Natural killer cell (primary cell): Measurements from ENCODE around the gene MRFAP1. TPM values are rescaled to one million over a fixed set of nuclear protein-coding genes. Genes with fewer than 3 reads are reported as not detected.

Experiments used
- ATAC-seq, 3 donors: fragments of 150-1000 bp in 2 of 3; fragments of 200-7000 bp in 1 of 3; cut with Tn5 transposase; 1 replicate in 1 of 3; 2 replicates in 2 of 3; pipeline ENCODE4 v1.10.0; 2021; ENCODE audit warnings: mild to moderate bottlenecking in 2 of 3, moderate library complexity in 2 of 3
- DNase-seq, 2 donors: peaks; one replicate each; pipeline versions ENCODE4 v3.0.0 to v3.0.0-alpha.2; 2013 to 2021; ENCODE audit warnings: mixed read lengths in 1 of 2
- H3K27ac ChIP-seq: one replicate; pipeline ENCODE4 v1.5.1; 2013; ENCODE audit warnings: mild to moderate bottlenecking, low read length
- H3K27me3 ChIP-seq: one replicate; pipeline ENCODE4 v1.6.1; 2013; ENCODE audit warnings: low read length; ENCODE audit not compliant: control insufficient read depth, insufficient read depth
- H3K36me3 ChIP-seq: one replicate; pipeline ENCODE4 v1.6.1; 2013; ENCODE audit warnings: low read length; ENCODE audit not compliant: control insufficient read depth, insufficient read depth
- H3K4me1 ChIP-seq: one replicate; pipeline ENCODE4 v1.6.1; 2013; ENCODE audit warnings: low read length; ENCODE audit not compliant: control insufficient read depth, insufficient read depth
- H3K4me3 ChIP-seq: one replicate; pipeline ENCODE4 v1.5.1; 2013; ENCODE audit warnings: low read length
- H3K9me3 ChIP-seq: one replicate; pipeline ENCODE4 v1.6.1; 2013; ENCODE audit warnings: low read length; ENCODE audit not compliant: control insufficient read depth, insufficient read depth
- H3K27ac Mint-ChIP-seq, 2 donors: one replicate each; pipeline ENCODE4 v1.8.0; 2022; ENCODE audit warnings: mild to moderate bottlenecking in 2 of 2, mixed read lengths in 2 of 2, moderate library complexity in 1 of 2
- H3K27me3 Mint-ChIP-seq, 2 donors: one replicate each; pipeline ENCODE4 v1.8.0; 2022; ENCODE audit warnings: low read depth in 2 of 2, mixed read lengths in 2 of 2
- H3K36me3 Mint-ChIP-seq: one replicate; pipeline ENCODE4 v1.8.0; 2022; ENCODE audit warnings: mixed read lengths
- H3K4me1 Mint-ChIP-seq, 2 donors: one replicate each; pipeline ENCODE4 v1.8.0; 2022; ENCODE audit warnings: mixed read lengths in 2 of 2
- H3K4me3 Mint-ChIP-seq: one replicate; pipeline ENCODE4 v1.8.0; 2022; ENCODE audit warnings: mild to moderate bottlenecking, moderate library complexity, mixed read lengths
- H3K9me3 Mint-ChIP-seq, 2 donors: one replicate each; pipeline ENCODE4 v1.8.0; 2022; ENCODE audit warnings: mixed read lengths in 2 of 2
- WGBS: methylation state at CpG from one replicate; pipeline ENCODE4 v1.1.7; 2013; ENCODE audit warnings: missing lambda C conversion rate; ENCODE audit not compliant: insufficient coverage; 5-methylcytosine and 5-hydroxymethylcytosine counted together
- intact Hi-C: fragments of 100-400 bp; cut with micrococcal nuclease; formaldehyde crosslinking; loops from one replicate; pipeline ENCODE4 v1.14.2; 2022
- total RNA-seq, 4 donors: library from RNA; stranded (reverse); fragments of 120-200 nt in 1 of 4; gene quantifications; one replicate each; pipeline versions ENCODE4 v1.2.3 to v1.2.4, GENCODE V29; 2013 to 2022
- TF ChIP-seq, protein P1 (sequence below): fragments of 200-600 bp; IDR thresholded peaks from one replicate; pipeline ENCODE4 v1.8.0; 2022; ENCODE audit warnings: antibody characterized with exemption

Gene MRFAP1
- total RNA-seq, 3 donors from 2014 or later (not counting 1 experiment from before 2014, with no cell fraction given) = 105 to 146 (median 146) TPM

DNA sequence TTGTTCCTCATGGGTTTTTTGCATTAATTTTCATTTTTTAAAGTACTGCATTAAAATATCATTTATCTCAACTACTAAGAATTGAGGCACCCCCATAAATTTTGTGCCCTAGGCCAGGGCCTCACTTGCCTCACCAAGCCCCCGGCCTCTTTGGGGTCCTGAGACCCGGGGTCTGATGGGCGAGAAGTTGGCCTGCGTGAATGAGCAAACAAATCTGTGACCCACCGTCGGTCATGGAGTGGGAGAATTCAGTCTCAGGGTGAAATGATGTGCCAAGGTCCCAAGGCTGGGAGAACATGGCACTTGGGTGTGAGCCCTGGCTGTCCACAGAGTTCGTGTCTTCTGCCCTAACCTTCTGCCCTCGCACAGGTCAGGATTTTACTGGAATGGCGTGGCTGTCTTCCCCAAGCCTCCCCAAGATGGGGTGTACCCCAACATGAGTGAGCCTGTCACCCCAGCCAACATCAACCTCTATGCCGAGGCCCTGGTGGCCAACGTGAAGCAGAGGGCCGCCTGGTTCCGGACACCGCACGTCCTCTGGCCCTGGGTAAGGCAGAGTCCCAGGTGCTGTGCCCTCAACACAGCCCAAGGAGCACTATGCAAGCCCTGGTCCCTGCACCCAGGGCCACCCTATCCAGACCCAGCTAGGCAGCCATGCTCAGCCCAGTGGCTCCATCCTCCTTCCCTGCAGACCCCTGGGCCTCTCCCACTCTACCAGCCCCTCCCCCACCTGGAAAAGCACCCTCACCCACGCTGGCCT lies 47.5 kb upstream of the MRFAP1 start:
- Histone ChIP-seq H3K4me3 (no peak overlapping the region), H3K9me3 (no peaks in the 10 kb centered on the region), H3K27me3 (no peaks in the 10 kb centered on the region), H3K36me3 (peaks cover 52% of the 10 kb centered on the region), H3K27ac (no peak overlapping the region), H3K4me1 (no peaks in the 10 kb centered on the region)
- DNase-seq (no peak), ATAC-seq (no peak)
- TF ChIP-seq, protein P1, sequence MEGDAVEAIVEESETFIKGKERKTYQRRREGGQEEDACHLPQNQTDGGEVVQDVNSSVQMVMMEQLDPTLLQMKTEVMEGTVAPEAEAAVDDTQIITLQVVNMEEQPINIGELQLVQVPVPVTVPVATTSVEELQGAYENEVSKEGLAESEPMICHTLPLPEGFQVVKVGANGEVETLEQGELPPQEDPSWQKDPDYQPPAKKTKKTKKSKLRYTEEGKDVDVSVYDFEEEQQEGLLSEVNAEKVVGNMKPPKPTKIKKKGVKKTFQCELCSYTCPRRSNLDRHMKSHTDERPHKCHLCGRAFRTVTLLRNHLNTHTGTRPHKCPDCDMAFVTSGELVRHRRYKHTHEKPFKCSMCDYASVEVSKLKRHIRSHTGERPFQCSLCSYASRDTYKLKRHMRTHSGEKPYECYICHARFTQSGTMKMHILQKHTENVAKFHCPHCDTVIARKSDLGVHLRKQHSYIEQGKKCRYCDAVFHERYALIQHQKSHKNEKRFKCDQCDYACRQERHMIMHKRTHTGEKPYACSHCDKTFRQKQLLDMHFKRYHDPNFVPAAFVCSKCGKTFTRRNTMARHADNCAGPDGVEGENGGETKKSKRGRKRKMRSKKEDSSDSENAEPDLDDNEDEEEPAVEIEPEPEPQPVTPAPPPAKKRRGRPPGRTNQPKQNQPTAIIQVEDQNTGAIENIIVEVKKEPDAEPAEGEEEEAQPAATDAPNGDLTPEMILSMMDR = no peak
- H3K9me3 Mint-ChIP-seq = no peaks in the 10 kb centered on the region
- H3K36me3 Mint-ChIP-seq = no peaks in the 10 kb centered on the region
- H3K4me1 Mint-ChIP-seq = no peaks in the 10 kb centered on the region
- 97% methylated on average over 16 of the region's 16 CpGs for WGBS
- intact Hi-C loops = no loop called here
- no peaks in the 10 kb centered on the region for H3K27me3 Mint-ChIP-seq
- no peak overlapping the region for H3K27ac Mint-ChIP-seq
- H3K4me3 Mint-ChIP-seq = no peak overlapping the region

DNA sequence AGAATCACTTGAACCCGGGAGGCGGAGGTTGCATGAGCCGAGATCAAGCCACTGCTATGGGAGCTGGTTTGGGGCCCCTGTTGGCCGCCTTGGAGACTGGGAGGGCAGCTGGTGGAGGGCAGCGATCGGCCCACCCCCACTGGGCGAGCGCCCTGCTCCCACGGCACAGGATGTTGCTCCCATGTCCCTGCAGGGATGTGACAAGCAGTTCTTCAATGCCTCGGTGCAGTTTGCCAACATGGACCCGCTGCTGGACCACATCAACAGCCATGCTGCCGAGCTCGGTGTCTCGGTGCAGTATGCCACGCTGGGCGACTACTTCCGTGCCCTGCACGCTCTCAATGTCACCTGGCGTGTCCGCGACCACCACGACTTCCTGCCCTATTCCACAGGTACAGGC lies 46.1 kb upstream of the MRFAP1 start:
- no peaks in the 10 kb centered on the region for H3K36me3 Mint-ChIP-seq

DNA sequence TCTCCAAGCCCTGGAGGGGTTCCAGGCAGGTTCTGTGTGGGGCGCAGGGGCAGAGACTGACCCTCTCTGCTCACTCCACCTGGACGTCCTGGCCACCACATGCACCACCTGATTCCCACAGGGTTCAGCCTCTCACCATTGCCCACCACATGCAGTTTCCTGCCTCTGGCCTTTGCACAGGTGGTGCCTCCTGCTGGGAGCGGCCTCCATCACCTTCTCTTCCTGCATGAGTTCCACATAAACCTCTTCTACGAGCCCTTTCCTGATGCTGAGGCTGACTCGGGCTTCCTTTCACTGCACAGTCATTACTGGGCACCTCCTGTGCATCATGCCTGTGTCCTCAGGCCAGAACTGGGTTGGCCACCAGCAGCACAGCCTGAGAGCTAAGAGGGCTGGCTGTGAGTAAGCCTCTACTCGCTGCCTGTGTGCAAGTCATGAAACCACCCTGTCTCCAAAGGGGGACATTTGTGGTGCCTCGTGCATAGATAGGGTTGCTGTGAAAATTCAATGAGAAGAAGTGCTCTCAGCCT lies 45.6 kb upstream of the MRFAP1 start:
- no peak overlapping the region for H3K27ac ChIP-seq
- DNase-seq (no peak), ATAC-seq (no peak)
- intact Hi-C loops = no loop called here
- Mint-ChIP-seq H3K27ac (no peak overlapping the region), H3K27me3 (no peaks in the 10 kb centered on the region), H3K4me1 (no peaks in the 10 kb centered on the region), H3K4me3 (no peak overlapping the region), H3K9me3 (no peaks in the 10 kb centered on the region), H3K36me3 (no peaks in the 10 kb centered on the region)
- no peaks in the 10 kb centered on the region for H3K27me3 ChIP-seq
- TF ChIP-seq, protein P1 = no peak
- no peaks in the 10 kb centered on the region for H3K9me3 ChIP-seq
- 94% methylated on average over 7 of the region's 7 CpGs for WGBS
- H3K4me3 ChIP-seq = no peak overlapping the region
- H3K4me1 ChIP-seq = no peaks in the 10 kb centered on the region
- H3K36me3 ChIP-seq = peaks cover 46% of the 10 kb centered on the region

More for the DNA sequence above, 46.1 kb upstream of the MRFAP1 start:
- no peaks in the 10 kb centered on the region for H3K4me1 Mint-ChIP-seq
- TF ChIP-seq, protein P1 = no peak
- Histone ChIP-seq H3K27me3 (no peaks in the 10 kb centered on the region), H3K4me3 (no peak overlapping the region), H3K36me3 (peaks cover 51% of the 10 kb centered on the region), H3K9me3 (no peaks in the 10 kb centered on the region), H3K27ac (no peak overlapping the region), H3K4me1 (no peaks in the 10 kb centered on the region)
- H3K27ac Mint-ChIP-seq = no peak overlapping the region
- DNase-seq (no peak), ATAC-seq (no peak)
- no peaks in the 10 kb centered on the region for H3K27me3 Mint-ChIP-seq
- H3K4me3 Mint-ChIP-seq = no peak overlapping the region
- WGBS = 97% methylated on average over 22 of the region's 22 CpGs
- no peaks in the 10 kb centered on the region for H3K9me3 Mint-ChIP-seq
- intact Hi-C loops = no loop called here
